T-helper 17 cell (primary cell): ENCODE results near the gene GAB4. TPM values are rescaled to one million over a fixed set of nuclear protein-coding genes. Genes with fewer than 3 reads are reported as not detected.
A peak's percentile ranks its signal among the peaks of the same experiment; 100 is the strongest.
"Not testable (repeated sequence)": the region's sequence is repeated elsewhere in the genome, so short reads cannot be mapped to it uniquely, and the experiment has no call there.

Experiments used
- ATAC-seq: fragments of 150-1000 bp; cut with Tn5 transposase; 2 replicates; pipeline ENCODE4 v1.10.0; 2021; ENCODE audit warnings: mild to moderate bottlenecking, moderate library complexity
- DNase-seq, 3 donors: peaks; one replicate each; pipeline versions ENCODE4 v3.0.0 to v3.0.0-alpha.2; 2020 to 2021
- H3K9me3 ChIP-seq: one replicate; pipeline ENCODE4 v1.7.0; 2013; ENCODE audit warnings: low read length, mild to moderate bottlenecking; ENCODE audit not compliant: control insufficient read depth, poor library complexity, severe bottlenecking
- H3K27ac Mint-ChIP-seq: one replicate; pipeline ENCODE4 v1.8.0; 2022; ENCODE audit warnings: mild to moderate bottlenecking, moderate library complexity, mixed read lengths
- H3K27me3 Mint-ChIP-seq: one replicate; pipeline ENCODE4 v1.8.0; 2022; ENCODE audit warnings: mixed read lengths
- H3K36me3 Mint-ChIP-seq: one replicate; pipeline ENCODE4 v1.8.0; 2022; ENCODE audit warnings: low read depth, mixed read lengths
- H3K4me1 Mint-ChIP-seq: one replicate; pipeline ENCODE4 v1.8.0; 2022; ENCODE audit warnings: mild to moderate bottlenecking, mixed read lengths
- H3K4me3 Mint-ChIP-seq: one replicate; pipeline ENCODE4 v1.8.0; 2022; ENCODE audit warnings: mild to moderate bottlenecking, moderate library complexity, mixed read lengths
- total RNA-seq, 4 donors: library from RNA in 2 of 4; stranded (reverse) in 2 of 4; gene quantifications; one replicate each; pipeline ENCODE4 v1.2.3 and lab custom pipeline; 2022 to 2026

GAB4 gene
- total RNA-seq (not detected), total RNA-seq (lab: John Stamatoyannopoulos, UW) (0 reads per million in 2 donors)

GRCh38 chr22:17007852-17008731 lies at the start of gene GAB4:
Gene GAB4, minus strand, starts transcription at chr22:17008222. Its CDS starts 108 bp downstream, at chr22:17008114.
- Mint-ChIP-seq H3K4me3 (peak within 1 kb of the TSS; percentile 16), H3K36me3 (peaks cover 5% of the 10 kb centered on the region), H3K27me3 (peaks cover 66% of the 10 kb centered on the region), H3K4me1 (no peaks in the 10 kb centered on the region), H3K27ac (no peak within 1 kb of the TSS)
- DNase-seq = no peak
- no peaks in the 10 kb centered on the region for H3K9me3 ChIP-seq
- no peak for ATAC-seq

DNA sequence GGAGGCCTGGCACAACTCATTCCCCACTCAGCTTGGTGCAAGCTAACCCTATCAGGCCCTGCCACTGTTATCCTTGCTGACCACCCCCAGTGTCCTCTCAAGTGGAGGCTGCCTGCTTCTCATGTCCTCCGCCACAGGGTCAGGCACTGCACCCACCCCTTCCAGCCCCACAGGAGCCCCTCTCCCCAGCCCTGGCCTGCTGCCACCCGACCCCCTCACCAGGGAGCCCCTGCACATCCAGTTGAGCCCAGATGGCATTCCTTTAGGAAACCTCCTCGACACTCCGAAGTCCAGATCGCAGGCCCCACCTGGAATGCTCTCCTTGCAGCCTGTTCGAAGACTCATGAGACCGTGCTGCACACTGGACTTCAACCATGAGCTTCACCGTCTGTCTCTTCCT lies 48.8 kb upstream of the GAB4 start:
- Mint-ChIP-seq H3K4me1 (peaks cover 5% of the 10 kb centered on the region), H3K27ac (no peak overlapping the region)
- no peak for ATAC-seq

GRCh38 chr22:17056058-17056457 lies 48.0 kb upstream of the GAB4 start:
- DNase-seq (no peak), ATAC-seq (no peak)
- H3K27me3 Mint-ChIP-seq = peaks cover 24% of the 10 kb centered on the region
- H3K9me3 ChIP-seq = no peaks in the 10 kb centered on the region
- no peaks in the 10 kb centered on the region for H3K36me3 Mint-ChIP-seq
- H3K4me1 Mint-ChIP-seq = peaks cover 5% of the 10 kb centered on the region
- H3K27ac Mint-ChIP-seq = no peak overlapping the region
- H3K4me3 Mint-ChIP-seq = no peak overlapping the region

More for the DNA sequence above, 48.8 kb upstream of the GAB4 start:
- DNase-seq = no peak
- no peaks in the 10 kb centered on the region for H3K9me3 ChIP-seq
- peaks cover 29% of the 10 kb centered on the region for H3K27me3 Mint-ChIP-seq
- H3K36me3 Mint-ChIP-seq = no peaks in the 10 kb centered on the region
- no peak overlapping the region for H3K4me3 Mint-ChIP-seq

- DNase-seq = no peak
- no peak for ATAC-seq
- H3K4me3 Mint-ChIP-seq = no peak overlapping the region
- peaks cover 2% of the 10 kb centered on the region for H3K36me3 Mint-ChIP-seq
- peaks cover 3% of the 10 kb centered on the region for H3K4me1 Mint-ChIP-seq
- no peaks in the 10 kb centered on the region for H3K9me3 ChIP-seq
- H3K27ac Mint-ChIP-seq = no peak overlapping the region
- H3K27me3 Mint-ChIP-seq = peaks cover 28% of the 10 kb centered on the region
Observed at GRCh38 chr22:17047656-17048055, 39.6 kb upstream of the GAB4 start.

DNA sequence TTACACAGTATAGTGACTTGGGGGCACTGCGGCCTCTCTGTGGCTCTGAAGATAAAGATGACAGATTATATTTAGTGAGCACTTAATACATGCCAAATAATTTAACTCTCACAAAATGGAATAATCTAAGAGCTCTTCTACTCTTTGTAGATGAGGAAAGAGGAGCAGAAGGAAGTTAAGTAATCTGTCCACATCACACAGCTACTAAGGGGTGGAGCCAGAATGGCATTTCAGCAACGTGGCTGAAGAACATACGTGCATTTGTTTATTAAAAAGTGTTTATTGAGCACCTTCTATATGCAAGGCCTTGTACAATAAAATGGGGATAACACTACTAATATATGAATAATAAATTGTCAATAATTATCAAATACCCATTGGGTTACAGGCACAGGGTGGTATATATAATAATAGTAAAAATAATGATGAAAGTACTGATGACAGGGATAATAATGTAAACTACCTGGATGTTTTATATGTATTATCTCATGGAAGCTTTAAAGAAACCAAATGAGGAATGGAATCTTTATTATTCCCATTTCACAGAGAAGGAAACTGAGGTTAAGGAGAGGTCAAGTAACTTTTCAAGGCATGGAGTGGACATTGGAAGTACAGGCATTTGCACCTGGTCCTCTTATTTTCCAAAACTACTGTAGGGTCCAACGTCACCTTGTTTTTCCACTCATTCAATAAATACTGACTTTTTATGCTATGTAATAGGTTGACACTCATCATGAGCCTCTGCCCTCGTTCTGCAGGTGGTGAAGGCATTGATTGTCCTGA lies 38.7 kb upstream of the GAB4 start:
- peaks cover 2% of the 10 kb centered on the region for H3K36me3 Mint-ChIP-seq
- no peak for DNase-seq
- H3K27ac Mint-ChIP-seq = no peak overlapping the region
- no peak for ATAC-seq
- H3K9me3 ChIP-seq = no peaks in the 10 kb centered on the region
- no peak overlapping the region for H3K4me3 Mint-ChIP-seq
- peaks cover 3% of the 10 kb centered on the region for H3K4me1 Mint-ChIP-seq
- H3K27me3 Mint-ChIP-seq = peaks cover 28% of the 10 kb centered on the region

GRCh38 chr22:17043521-17043920 lies 35.5 kb upstream of the GAB4 start:
- Mint-ChIP-seq H3K4me3 (no peak overlapping the region), H3K27me3 (peaks cover 20% of the 10 kb centered on the region), H3K27ac (no peak overlapping the region), H3K36me3 (peaks cover 2% of the 10 kb centered on the region), H3K4me1 (peaks cover 3% of the 10 kb centered on the region)
- DNase-seq (no peak), ATAC-seq (no peak)
- H3K9me3 ChIP-seq = no peaks in the 10 kb centered on the region

- H3K9me3 ChIP-seq, H3K4me1 Mint-ChIP-seq, H3K36me3 Mint-ChIP-seq, DNase-seq: not testable (repeated sequence)
- Mint-ChIP-seq H3K4me3 (peak overlapping the region; percentile 81), H3K27ac (peak overlapping the region; percentile 9), H3K27me3 (peaks cover 18% of the 10 kb centered on the region)
- peak; percentile 85 for ATAC-seq
Observed at GRCh38 chr22:17036842-17037711, 29.1 kb upstream of the GAB4 start.

GRCh38 chr22:17035976-17036841 lies 28.2 kb upstream of the GAB4 start:
- H3K9me3 ChIP-seq, H3K27ac Mint-ChIP-seq, H3K36me3 Mint-ChIP-seq, DNase-seq, H3K4me1 Mint-ChIP-seq: not testable (repeated sequence)
- ATAC-seq = peak; percentile 21
- Mint-ChIP-seq H3K4me3 (peak overlapping the region; percentile 81), H3K27me3 (peaks cover 18% of the 10 kb centered on the region)

GRCh38 chr22:17035246-17035645 lies 27.2 kb upstream of the GAB4 start:
- no peak overlapping the region for H3K27ac Mint-ChIP-seq
- no peak for ATAC-seq
- H3K9me3 ChIP-seq = no peaks in the 10 kb centered on the region
- H3K27me3 Mint-ChIP-seq = peaks cover 18% of the 10 kb centered on the region
- H3K4me1 Mint-ChIP-seq = peaks cover 2% of the 10 kb centered on the region
- no peak for DNase-seq
- peak overlapping the region; percentile 74 for H3K4me3 Mint-ChIP-seq
- peaks cover 3% of the 10 kb centered on the region for H3K36me3 Mint-ChIP-seq

DNA sequence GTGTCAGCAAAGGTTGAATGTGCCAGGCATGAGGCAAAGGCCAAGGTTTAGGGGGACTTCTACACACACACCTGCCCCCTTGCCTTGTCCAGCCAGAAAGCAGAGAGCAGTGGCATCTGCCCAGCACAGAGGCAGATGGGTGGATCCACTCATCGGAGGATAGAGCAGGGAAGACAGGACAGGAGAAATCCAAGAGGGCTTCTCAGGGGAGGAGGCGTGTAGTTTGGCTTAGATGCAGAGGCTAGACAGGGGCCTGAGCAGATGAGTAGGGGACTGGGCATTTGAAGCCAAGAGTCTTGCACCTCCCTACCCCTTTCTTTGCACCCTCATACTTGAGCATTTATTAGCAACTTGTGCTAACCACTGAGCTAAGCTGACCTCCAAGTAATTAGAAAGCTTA lies 26.5 kb upstream of the GAB4 start:
- not testable (repeated sequence) for H3K27ac Mint-ChIP-seq, H3K36me3 Mint-ChIP-seq, H3K4me1 Mint-ChIP-seq, ATAC-seq, DNase-seq, H3K4me3 Mint-ChIP-seq, H3K9me3 ChIP-seq
- H3K27me3 Mint-ChIP-seq = peaks cover 18% of the 10 kb centered on the region

DNA sequence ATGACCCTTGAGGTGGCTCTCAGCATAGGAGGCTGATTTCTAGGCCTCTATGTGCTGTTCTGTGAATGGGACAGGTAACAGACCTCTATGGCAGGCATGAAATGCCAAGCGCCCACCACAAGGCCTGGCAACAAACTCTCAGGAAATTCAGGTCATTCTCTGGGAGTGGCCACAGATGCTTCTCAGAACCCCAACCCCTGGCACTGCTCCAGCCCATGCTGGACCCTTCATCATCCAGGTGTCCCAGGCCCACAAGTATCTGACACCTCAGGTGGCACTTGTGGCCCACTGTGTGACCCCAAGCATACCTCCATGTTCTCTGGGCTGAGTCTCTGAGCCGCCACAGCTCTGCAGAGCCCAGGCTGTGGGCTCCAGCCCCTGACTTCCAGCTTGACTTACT lies 24.3 kb upstream of the GAB4 start:
- peaks cover 18% of the 10 kb centered on the region for H3K27me3 Mint-ChIP-seq

GRCh38 chr22:17024380-17024779 lies 16.4 kb upstream of the GAB4 start:
- H3K36me3 Mint-ChIP-seq, H3K27ac Mint-ChIP-seq, H3K4me1 Mint-ChIP-seq, ATAC-seq, H3K4me3 Mint-ChIP-seq, H3K9me3 ChIP-seq, DNase-seq: not testable (repeated sequence)
- peaks cover 20% of the 10 kb centered on the region for H3K27me3 Mint-ChIP-seq

More for the DNA sequence above, 24.3 kb upstream of the GAB4 start:
- H3K4me1 Mint-ChIP-seq, ATAC-seq, H3K27ac Mint-ChIP-seq, H3K4me3 Mint-ChIP-seq, H3K36me3 Mint-ChIP-seq, H3K9me3 ChIP-seq, DNase-seq: not testable (repeated sequence)
